GM10248 (cell line): ENCODE measurements around the gene IRGQ.
A peak's percentile ranks its signal among the peaks of the same experiment; 100 is the strongest.

Experiments
- CTCF ChIA-PET: fragments of 300-600 bp; sonication (Branson Sonifier 250); formaldehyde crosslinking; extraction: SDS; loops from one replicate; lab custom pipeline; 2021; ENCODE audit warnings: antibody characterized with exemption; lab: Yijun Ruan, JAX
- POLR2A ChIA-PET: fragments of 350-650 bp; sonication (Branson Sonifier 250); formaldehyde crosslinking; extraction: SDS; loops from one replicate; lab custom pipeline; 2020; ENCODE audit warnings: antibody characterized with exemption; lab: Yijun Ruan, JAX
- DNase-seq: peaks from one replicate; pipeline ENCODE4 v3.0.0; 2012; ENCODE audit errors: extremely low spot score
- CTCF ChIP-seq: IDR thresholded peaks from 2 replicates; pipeline ENCODE4 v1.5.1; 2012; ENCODE audit warnings: mild to moderate bottlenecking, low read depth; ENCODE audit errors: extremely low read depth, missing control alignments, control extremely low read depth

Gene IRGQ

GRCh38 chr19:43575955-43576878 is 19.7 kb downstream of the IRGQ start:
- no peak for TF ChIP-seq CTCF
- CTCF ChIA-PET, result interaction anchor here (1.4 to 10.4 kb wide), 2 partner anchors 19 to 47 kb away, joined by 3 to 97 read pairs; no protein-coding TSS in a partner anchor

DNA sequence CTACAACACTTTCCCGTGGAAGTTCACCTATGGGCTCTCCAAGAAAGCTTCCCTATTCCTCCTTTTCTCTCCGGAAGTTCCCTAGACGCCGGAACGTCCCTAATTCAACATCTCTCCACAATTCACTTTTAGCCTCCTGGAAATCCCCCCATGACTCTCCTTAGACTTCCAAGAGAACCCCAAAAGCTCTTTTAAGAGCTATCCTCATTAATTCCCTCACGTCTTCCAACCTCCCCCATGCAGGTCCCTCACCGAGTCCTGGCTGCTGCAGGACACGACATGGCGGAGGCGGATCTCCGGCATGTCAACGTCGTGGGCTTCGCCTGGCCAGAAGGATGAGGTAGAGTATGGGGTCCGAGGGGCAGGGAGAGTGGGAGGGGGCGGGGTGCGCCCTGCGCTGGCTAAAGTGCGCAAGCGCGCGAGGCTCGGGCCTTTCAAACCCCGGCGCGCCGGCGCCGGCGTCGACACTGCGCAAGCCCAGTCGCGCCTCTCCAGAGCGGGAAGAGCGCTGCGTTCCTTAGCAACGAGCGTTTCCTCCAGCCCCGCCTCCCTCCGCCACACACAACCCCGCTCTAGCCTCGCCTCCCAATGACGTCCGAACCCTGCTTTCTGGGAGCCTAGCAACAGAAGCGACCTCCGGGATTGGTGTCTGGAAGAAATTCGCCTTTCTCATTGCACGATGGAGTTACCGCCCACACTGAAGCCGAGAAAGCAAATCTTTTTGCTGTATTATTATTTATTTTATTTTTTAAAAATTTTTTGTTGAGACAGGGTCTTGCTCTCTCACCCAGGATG is 20.6 kb downstream of the IRGQ start, which contains the start of the genes PINLYP and XRCC1:
Gene PINLYP (plus strand): TSS at position 646 of the 795 bp plus-strand sequence. CDS start 1,391 bp downstream, outside the sequence.
Gene XRCC1 (minus strand): TSS at position 372 of the 795 bp plus-strand sequence. CDS start 69 bp downstream, at position 303.
- peak; percentile 98 for DNase-seq
- TF ChIP-seq CTCF, result no peak
- ChIA-PET CTCF (interaction anchor here (1.6 to 10.4 kb wide), 3 partner anchors 10 to 19 kb away, joined by 6 to 97 read pairs (median 11); no protein-coding TSS in a partner anchor), POLR2A (interaction anchor here (0.6 to 0.8 kb wide), 2 partner anchors 19 to 98 kb away, joined by 3 to 6 read pairs; no protein-coding TSS in a partner anchor)

More at GRCh38 chr19:43575955-43576878, 19.7 kb downstream of the IRGQ start:
- POLR2A ChIA-PET, result interaction anchor here (0.6 to 0.8 kb wide), 2 partner anchors 18 to 97 kb away, joined by 3 to 6 read pairs; no protein-coding TSS in a partner anchor
- DNase-seq, result no peak

- TF ChIP-seq CTCF, result no peak
- ChIA-PET POLR2A (no interaction called here), CTCF (interaction anchor here (1.3 to 10.4 kb wide), 5 partner anchors 10 to 39 kb away, joined by 5 to 97 read pairs (median 6); no protein-coding TSS in a partner anchor)
- DNase-seq, result no peak
Observed at GRCh38 chr19:43574424-43575155, 21.3 kb downstream of the IRGQ start.

DNA sequence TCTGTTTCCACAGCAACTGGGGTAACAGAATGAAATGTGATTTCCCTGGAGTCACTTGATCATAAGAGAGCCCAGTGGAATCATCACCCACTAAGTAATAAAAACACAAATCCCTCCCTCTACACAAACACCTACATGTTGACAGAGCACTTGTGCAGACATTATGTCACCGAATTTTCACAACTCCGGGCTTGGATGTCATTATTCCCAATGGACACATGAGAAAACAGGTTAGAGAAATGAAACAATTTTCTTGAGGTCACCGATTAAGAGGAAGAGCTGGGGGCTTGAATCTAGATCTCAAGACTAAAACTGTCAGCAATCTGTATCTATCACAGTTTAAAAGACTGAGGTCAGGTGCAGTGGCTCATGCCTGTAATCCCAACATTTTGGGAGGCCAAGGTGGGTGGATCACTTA is 23.8 kb downstream of the IRGQ start:
- ChIA-PET POLR2A (no interaction called here), CTCF (interaction anchor here (1.3 to 10.4 kb wide), 3 partner anchors 15 to 30 kb away, joined by 3 to 97 read pairs (median 9); partner anchors contain the start of gene IRGQ)
- no peak for DNase-seq
- no peak for TF ChIP-seq CTCF

- ChIA-PET CTCF (interaction anchor here (1.3 to 10.4 kb wide), 3 partner anchors 13 to 35 kb away, joined by 4 to 97 read pairs (median 9); partner anchors contain the start of gene IRGQ), POLR2A (no interaction called here)
Observed at GRCh38 chr19:43570174-43570791, 25.7 kb downstream of the IRGQ start.

More at GRCh38 chr19:43570174-43570791, 25.7 kb downstream of the IRGQ start:
- DNase-seq, result no peak
- no peak for TF ChIP-seq CTCF
